ENCODE data around the gene TMPRSS12.

GRCh38 chr12:50913224-50913623 is 70.5 kb downstream of the TMPRSS12 start:
- TF ChIP-seq CTCF (conservative IDR thresholded peaks at IDR 0.05; ENCODE audit: low read depth in 2 of 2) (no peak), EZH2 (IDR thresholded peaks at IDR 0.05; ENCODE audit: low read depth, unreplicated experiment) (no peak), POLR2AphosphoS5 (IDR thresholded peaks at IDR 0.05; ENCODE audit: low read depth) (no peak)
- TF ChIP-seq, protein P1, sequence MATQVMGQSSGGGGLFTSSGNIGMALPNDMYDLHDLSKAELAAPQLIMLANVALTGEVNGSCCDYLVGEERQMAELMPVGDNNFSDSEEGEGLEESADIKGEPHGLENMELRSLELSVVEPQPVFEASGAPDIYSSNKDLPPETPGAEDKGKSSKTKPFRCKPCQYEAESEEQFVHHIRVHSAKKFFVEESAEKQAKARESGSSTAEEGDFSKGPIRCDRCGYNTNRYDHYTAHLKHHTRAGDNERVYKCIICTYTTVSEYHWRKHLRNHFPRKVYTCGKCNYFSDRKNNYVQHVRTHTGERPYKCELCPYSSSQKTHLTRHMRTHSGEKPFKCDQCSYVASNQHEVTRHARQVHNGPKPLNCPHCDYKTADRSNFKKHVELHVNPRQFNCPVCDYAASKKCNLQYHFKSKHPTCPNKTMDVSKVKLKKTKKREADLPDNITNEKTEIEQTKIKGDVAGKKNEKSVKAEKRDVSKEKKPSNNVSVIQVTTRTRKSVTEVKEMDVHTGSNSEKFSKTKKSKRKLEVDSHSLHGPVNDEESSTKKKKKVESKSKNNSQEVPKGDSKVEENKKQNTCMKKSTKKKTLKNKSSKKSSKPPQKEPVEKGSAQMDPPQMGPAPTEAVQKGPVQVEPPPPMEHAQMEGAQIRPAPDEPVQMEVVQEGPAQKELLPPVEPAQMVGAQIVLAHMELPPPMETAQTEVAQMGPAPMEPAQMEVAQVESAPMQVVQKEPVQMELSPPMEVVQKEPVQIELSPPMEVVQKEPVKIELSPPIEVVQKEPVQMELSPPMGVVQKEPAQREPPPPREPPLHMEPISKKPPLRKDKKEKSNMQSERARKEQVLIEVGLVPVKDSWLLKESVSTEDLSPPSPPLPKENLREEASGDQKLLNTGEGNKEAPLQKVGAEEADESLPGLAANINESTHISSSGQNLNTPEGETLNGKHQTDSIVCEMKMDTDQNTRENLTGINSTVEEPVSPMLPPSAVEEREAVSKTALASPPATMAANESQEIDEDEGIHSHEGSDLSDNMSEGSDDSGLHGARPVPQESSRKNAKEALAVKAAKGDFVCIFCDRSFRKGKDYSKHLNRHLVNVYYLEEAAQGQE (IDR thresholded peaks at IDR 0.05; ENCODE audit: unreplicated experiment): no peak
